Activated CD4-positive, alpha-beta T cell treated with anti-CD3 and anti-CD28 coated beads, Interleukin-2, amount 50 U/mL, for 16 hours (primary cell): ENCODE measurements around the gene ALOX5.
"Not testable (repeated sequence)": the region's sequence is repeated elsewhere in the genome, so short reads cannot be mapped to it uniquely, and the experiment has no call there.

ENCODE experiments used
- DNase-seq: peaks from one replicate; pipeline ENCODE4 v3.0.0-alpha.2; 2020

ALOX5 gene

DNA sequence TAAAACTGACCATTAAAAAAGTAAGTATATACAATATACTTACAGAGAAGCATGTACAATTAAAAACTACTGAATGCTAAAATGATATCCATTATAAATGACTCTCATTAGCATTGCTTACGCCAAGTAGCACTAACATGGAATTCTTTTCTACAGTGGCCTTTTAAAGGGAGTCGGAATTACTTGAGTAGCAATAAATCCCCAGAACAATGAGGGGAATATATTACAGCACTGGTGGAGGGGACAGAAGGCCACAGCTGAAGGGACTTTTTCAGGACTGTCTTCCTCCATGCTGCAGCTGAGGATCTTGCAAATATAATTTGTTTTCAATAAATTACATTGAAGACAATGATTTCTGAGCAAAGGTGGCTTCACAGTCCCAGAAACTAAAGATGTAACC, 97.0 kb downstream of the ALOX5 start:
- no peak for DNase-seq

DNA sequence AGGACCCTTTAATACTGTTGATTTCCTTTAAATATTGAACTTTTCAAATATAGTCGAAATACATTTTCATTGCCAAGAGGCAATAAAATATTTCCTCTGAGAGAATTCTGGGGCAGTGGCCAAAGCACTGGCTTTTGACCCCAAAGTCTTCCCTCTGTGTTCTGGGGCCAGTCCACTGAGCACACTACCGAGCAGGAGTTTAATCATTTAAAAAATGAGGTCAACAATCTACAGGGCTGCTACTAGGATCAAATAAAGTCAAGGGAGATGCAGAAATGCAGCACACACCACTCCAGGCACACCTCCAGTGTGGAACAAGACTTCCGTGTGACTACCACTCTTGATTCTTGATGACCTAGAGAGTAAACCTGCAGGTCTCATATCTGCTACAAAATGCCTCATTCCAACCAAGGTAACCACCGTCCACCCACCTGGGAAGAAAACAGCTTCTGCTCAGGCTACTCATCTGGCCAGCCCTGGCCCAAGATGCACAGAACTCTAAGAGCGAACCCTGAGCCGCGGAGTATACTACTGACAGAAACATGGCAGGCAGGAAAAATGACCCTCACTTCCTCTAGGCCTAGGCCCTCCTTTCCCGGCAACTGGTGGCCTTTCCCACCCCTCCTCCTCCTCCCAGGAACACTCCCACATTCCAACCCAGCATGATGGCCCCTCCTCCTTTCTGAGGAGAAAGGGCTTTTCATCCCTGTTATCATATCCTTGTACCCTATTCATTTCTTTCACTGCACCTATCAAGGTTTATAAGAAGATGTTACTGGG, 97.7 kb downstream of the ALOX5 start:
- DNase-seq = no peak

DNA sequence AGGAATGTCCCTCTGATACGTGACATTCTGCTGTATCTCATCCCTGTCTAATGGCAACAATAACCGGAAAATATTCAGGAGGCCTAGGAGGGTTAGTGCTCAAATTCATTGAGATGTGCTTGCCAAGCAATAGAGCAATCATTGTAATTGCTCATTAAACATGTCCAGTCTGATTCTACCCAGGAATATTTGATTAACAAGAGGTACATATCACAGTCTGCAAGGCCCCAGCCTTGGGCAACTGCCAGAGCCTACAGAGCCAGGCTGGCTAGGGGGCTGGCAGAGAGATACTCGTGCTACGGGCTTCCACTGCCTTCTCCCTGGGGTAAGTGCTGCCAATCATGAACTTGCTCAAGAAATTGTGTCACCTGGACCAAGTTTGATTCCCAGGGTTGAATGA, 99.1 kb downstream of the ALOX5 start:
- no peak for DNase-seq

DNA sequence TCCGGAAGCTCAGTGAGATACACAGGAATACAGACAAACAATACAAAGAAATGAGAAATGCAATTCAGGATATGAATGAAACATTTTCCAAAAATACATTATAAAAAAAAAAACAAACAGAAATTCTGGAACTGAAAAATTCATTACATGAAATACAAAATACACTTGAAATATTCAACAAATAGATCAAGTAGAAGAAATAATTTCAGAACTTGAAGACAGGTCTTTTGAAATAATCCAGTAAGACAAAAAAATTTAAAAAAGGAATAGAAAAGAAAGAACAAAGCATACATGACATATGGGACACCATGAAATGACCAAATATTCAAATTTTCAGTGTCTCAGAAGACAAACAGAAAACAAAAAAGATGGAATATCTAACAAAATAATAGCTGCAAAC, 102.5 kb downstream of the ALOX5 start:
- DNase-seq = no peak

DNA sequence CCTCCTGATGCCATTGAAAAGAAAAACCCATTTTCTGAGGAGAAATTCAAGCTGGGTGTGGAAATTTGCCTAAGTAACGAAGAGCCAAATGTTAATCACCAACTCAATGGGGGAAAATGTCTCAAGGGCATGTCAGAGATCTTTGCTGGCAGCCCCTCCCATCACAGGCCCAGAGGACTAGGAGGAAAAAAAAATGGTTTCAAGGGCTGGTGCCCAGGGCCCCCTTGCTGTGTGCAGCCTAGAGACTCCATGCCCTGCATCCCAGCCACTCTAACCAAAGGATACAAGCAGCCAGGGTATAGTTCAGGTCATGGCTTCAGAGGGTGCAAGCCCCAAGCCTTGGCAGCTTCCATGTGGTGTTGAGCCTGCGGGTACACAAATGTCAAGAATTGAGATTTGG, 106.3 kb downstream of the ALOX5 start:
- DNase-seq = no peak

DNA sequence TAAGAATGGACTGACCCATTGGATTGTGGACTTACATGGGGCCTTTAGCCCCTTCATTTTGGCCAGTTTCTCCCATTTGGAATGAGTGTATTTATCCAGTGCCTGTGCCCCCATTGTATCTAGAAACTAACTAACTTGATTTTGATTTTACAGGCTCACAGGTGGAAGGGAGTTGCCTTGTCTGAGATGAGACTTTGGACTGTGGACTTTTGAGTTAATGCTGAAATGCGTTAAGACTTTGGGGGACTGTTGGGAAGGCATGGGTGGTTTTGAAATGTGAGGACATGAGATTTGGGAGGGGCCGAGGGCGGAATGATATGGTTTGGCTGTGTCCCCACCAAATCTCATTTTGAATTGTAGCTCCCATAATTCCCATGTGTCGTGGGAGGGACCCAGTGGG, 107.1 kb downstream of the ALOX5 start:
- DNase-seq = not testable (repeated sequence)

DNA sequence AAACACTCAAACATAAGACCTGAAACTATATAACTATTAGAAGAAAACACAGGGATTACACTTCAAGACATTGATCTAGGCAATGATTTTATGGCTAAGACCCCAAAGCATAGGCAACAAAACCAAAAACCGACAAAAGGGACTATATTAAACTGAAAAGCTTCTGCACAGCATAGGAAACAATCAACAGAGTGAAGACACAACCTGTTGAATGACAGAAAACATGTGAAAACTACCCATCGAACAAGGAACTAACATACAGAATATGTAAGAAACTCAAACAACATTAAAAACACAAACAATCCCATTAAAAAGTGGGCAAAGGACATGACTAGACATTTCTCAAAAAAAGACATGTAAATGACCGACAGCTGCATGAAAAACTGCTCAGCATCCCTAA, 109.0 kb downstream of the ALOX5 start:
- no peak for DNase-seq

DNA sequence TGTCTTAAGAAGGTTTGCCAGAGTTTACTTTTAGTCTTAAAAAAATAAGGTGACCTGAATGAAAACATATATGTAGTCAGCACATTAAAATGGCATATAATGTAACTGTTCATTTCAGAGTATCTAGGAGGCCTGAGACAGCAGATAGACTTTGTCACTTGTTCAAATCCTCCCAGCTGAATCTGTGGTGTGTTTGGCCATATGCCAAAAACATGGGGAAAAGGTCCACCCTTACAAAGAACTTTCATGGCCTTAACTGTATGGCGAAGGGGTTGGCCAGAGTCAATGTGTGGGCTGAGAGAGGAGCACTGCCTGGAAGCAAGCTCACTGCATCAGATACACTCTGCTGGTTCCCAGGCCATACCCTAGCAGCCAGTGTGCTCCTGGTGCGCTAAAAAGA, 113.7 kb downstream of the ALOX5 start:
- DNase-seq = no peak

DNA sequence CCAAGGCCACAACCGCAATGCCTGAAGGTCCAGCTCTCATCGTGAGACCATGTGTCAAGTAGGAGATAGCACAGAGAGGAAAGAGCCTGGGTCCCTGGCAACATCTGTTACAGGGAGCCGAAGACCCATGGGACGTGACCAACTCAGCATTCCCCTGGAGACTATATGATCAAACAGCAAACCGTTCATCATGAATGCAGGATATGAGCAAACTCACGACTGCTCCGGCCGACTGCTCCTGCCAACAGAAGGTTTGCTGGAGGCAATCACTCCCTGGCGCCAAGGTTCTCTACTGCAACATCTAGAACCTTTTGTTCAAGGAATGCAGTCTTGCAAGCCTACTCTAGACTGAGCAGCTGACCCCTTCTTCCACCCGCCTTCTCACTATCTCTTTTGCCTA, 114.3 kb downstream of the ALOX5 start:
- DNase-seq = no peak

DNA sequence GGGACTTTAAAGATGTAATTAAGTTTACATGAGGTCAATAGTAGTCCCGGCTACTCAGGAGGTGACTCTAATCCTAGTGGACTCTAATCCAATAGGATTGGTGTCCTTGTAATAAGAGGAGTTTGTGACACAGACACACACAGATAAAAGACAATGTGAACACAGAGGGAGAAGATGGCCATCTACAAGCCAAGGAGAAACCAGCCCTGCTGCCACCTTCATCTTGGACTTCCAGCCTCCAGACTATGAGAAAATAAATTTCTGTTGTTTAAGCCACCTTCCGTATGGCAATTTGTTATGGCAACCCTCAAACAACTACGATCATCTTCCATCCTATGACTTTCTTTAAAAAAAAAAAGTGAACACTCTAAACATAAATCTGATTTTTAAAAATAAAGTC, 116.3 kb downstream of the ALOX5 start:
- no peak for DNase-seq

DNA sequence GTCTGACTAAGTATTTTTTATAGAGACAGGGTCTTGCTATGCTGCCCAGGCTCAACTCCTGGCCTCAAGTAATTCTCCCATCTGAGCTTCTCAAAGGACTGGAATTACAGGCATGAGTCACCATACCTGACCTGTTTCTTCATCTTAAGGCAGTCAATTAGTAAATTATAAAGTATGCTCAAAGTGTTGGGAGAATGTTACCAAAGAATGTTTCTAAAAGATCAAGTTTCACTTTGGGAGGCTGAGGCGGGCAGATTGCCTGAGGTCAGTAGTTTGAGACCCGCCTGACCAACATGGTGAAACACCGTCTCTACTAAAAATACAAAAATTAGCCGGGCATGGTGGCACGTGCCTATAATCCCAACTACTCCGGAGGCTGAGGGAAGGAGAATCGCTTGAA, 117.0 kb downstream of the ALOX5 start:
- no peak for DNase-seq
